Endothelial cell (in vitro differentiated cells): ENCODE results near the gene NOL9. TPM values are rescaled to one million over a fixed set of nuclear protein-coding genes. Genes with fewer than 3 reads are reported as not detected.
"Not testable (repeated sequence)": the region's sequence is repeated elsewhere in the genome, so short reads cannot be mapped to it uniquely, and the experiment has no call there.

Experiments used
- DNase-seq: peaks from one replicate; pipeline ENCODE4 v3.0.0; 2021; ENCODE audit warnings: low spot score
- H3K27ac Mint-ChIP-seq: one replicate; pipeline ENCODE4 v1.8.0; 2021; ENCODE audit warnings: mixed read lengths, inconsistent platforms; ENCODE audit not compliant: unreplicated experiment
- H3K27me3 Mint-ChIP-seq: one replicate; pipeline ENCODE4 v1.8.0; 2021; ENCODE audit warnings: mild to moderate bottlenecking, moderate library complexity, mixed read lengths, inconsistent platforms; ENCODE audit not compliant: unreplicated experiment
- H3K36me3 Mint-ChIP-seq: one replicate; pipeline ENCODE4 v1.8.0; 2021; ENCODE audit warnings: mild to moderate bottlenecking, low read depth, mixed read lengths, inconsistent platforms; ENCODE audit not compliant: unreplicated experiment
- H3K4me1 Mint-ChIP-seq: one replicate; pipeline ENCODE4 v1.8.0; 2021; ENCODE audit warnings: mild to moderate bottlenecking, mixed read lengths, inconsistent platforms; ENCODE audit not compliant: unreplicated experiment
- H3K4me3 Mint-ChIP-seq: one replicate; pipeline ENCODE4 v1.8.0; 2021; ENCODE audit warnings: mild to moderate bottlenecking, mixed read lengths, inconsistent platforms; ENCODE audit not compliant: unreplicated experiment
- H3K9me3 Mint-ChIP-seq: one replicate; pipeline ENCODE4 v1.8.0; 2021; ENCODE audit warnings: mixed read lengths, inconsistent platforms; ENCODE audit not compliant: unreplicated experiment
- total RNA-seq: library from RNA; stranded (reverse); fragmentation: NEBNext Ultra II Directional; extraction: Animal tissue kit (Norgen Biotek cat#: 25700); gene quantifications from one replicate; pipeline ENCODE4 v1.2.1, GENCODE V29; 2021; ENCODE audit not compliant: unreplicated experiment
- TF ChIP-seq, protein P1 (sequence below): fragments of 200-600 bp; sonication (generic); IDR thresholded peaks from one replicate; pipeline ENCODE4 v1.5.0; 2021; ENCODE audit warnings: antibody characterized with exemption; ENCODE audit not compliant: unreplicated experiment

The NOL9 gene
- total RNA-seq, 1 donor from 2014 or later, result 26.9 TPM

DNA sequence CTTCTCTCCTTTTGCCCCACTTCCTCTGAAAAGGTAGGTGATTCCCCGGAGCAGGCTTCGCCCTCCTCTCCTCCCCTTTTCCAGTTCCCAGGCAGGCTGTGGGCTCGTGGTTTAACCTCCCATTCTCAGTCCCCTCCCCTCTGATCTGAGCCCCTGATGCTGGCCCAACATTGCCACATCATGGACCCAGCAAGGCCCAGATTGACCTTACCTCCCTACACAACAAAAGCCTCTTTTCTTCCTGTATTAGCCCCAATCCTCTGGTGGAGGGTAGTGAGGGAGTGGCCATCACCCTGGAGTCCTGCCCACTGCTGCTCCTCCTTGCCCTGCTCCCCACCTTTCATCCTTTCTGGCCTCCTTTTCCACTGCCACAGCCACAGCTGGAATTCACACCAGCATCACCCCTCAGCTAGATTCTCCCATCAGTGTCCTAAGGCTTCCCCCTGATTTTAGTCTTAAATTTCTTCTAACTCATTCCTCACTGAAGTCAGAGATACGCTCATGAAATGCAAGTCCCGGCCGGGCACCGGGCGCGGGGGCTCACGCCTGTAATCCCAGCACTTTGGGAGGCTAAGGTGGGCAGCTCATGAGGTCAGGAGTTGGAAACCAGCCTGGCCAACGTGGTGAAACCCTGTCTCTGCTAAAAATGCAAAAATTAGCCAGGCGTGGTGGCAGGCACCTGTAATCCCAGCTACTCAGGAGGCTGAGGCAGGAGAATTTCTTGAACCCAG is 18.5 kb upstream of the NOL9 start:
- TF ChIP-seq, protein P1, sequence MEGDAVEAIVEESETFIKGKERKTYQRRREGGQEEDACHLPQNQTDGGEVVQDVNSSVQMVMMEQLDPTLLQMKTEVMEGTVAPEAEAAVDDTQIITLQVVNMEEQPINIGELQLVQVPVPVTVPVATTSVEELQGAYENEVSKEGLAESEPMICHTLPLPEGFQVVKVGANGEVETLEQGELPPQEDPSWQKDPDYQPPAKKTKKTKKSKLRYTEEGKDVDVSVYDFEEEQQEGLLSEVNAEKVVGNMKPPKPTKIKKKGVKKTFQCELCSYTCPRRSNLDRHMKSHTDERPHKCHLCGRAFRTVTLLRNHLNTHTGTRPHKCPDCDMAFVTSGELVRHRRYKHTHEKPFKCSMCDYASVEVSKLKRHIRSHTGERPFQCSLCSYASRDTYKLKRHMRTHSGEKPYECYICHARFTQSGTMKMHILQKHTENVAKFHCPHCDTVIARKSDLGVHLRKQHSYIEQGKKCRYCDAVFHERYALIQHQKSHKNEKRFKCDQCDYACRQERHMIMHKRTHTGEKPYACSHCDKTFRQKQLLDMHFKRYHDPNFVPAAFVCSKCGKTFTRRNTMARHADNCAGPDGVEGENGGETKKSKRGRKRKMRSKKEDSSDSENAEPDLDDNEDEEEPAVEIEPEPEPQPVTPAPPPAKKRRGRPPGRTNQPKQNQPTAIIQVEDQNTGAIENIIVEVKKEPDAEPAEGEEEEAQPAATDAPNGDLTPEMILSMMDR, result no peak
- DNase-seq, result no peak

DNA sequence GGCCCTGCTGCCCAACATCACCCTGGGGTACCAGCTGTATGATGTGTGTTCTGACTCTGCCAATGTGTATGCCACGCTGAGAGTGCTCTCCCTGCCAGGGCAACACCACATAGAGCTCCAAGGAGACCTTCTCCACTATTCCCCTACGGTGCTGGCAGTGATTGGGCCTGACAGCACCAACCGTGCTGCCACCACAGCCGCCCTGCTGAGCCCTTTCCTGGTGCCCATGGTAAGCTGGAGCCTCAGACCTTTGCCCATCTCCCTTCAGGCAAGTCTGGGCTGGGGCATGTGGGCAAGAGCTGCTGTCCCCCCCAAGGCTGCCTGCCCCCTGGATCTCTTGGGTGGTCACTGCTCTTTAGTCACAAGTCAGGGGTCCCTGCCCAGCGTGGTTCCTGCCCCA is 16.7 kb upstream of the NOL9 start:
- H3K27ac Mint-ChIP-seq, result no peak overlapping the region
- no peaks in the 10 kb centered on the region for H3K4me1 Mint-ChIP-seq

More for the DNA sequence above, 18.5 kb upstream of the NOL9 start:
- no peak overlapping the region for H3K4me3 Mint-ChIP-seq
- H3K36me3 Mint-ChIP-seq, result no peaks in the 10 kb centered on the region
- H3K27ac Mint-ChIP-seq, result no peak overlapping the region
- H3K27me3 Mint-ChIP-seq, result peaks cover 7% of the 10 kb centered on the region
- H3K4me1 Mint-ChIP-seq, result no peaks in the 10 kb centered on the region
- no peaks in the 10 kb centered on the region for H3K9me3 Mint-ChIP-seq

DNA sequence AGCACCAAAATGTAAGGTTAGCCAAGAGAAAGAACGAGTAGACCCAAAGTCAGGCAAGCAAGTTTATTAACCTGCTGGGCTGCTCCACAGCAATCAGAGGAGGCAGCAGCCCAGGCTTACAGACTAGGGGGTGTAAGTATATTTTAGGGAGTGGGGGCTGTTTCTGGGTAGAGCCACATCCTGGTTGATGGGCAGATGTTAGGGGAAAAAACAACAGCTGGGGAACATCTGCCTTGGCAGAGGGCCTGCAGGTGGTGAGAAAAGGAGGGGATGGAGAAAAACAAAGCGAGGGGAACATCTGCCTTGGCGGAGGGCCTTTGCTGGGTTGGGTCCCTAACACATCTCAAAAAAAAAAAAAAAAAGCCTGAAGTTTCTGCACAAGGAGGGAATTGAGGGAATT is 15.8 kb upstream of the NOL9 start:
- no peaks in the 10 kb centered on the region for H3K36me3 Mint-ChIP-seq
- H3K27me3 Mint-ChIP-seq, result peaks cover 7% of the 10 kb centered on the region
- no peaks in the 10 kb centered on the region for H3K9me3 Mint-ChIP-seq
- H3K4me3 Mint-ChIP-seq, result no peak overlapping the region
- no peak for DNase-seq
- H3K27ac Mint-ChIP-seq, result no peak overlapping the region
- H3K4me1 Mint-ChIP-seq, result no peaks in the 10 kb centered on the region
- TF ChIP-seq, protein P1, result no peak

More for the DNA sequence above, 16.7 kb upstream of the NOL9 start:
- TF ChIP-seq, protein P1, result no peak
- Mint-ChIP-seq H3K4me3 (no peak overlapping the region), H3K27me3 (peaks cover 7% of the 10 kb centered on the region), H3K9me3 (no peaks in the 10 kb centered on the region), H3K36me3 (no peaks in the 10 kb centered on the region)
- no peak for DNase-seq

DNA sequence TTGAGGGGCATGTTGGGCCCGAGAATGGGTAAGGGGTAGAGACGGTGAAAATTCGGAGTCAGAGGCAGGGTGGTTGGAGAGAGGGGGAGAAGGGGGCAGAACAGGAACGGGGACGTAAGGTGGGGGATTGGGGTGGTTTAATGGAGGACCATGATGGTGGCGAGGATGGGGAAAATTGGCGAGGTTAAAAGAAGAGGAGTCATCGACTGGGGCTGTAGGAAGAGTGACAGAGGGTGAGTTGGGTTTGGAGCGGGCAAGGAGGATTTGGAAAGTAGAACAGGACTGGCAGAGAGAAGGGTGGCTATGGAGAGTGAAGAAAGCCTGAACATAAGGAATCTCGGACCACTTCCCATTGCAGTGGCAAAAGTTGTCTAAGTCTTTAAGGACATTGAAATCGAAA is 14.7 kb upstream of the NOL9 start:
- TF ChIP-seq, protein P1, result no peak
- Mint-ChIP-seq H3K36me3 (no peaks in the 10 kb centered on the region), H3K27me3 (peaks cover 7% of the 10 kb centered on the region), H3K4me3 (no peak overlapping the region), H3K4me1 (no peaks in the 10 kb centered on the region), H3K9me3 (no peaks in the 10 kb centered on the region), H3K27ac (no peak overlapping the region)
- no peak for DNase-seq

DNA sequence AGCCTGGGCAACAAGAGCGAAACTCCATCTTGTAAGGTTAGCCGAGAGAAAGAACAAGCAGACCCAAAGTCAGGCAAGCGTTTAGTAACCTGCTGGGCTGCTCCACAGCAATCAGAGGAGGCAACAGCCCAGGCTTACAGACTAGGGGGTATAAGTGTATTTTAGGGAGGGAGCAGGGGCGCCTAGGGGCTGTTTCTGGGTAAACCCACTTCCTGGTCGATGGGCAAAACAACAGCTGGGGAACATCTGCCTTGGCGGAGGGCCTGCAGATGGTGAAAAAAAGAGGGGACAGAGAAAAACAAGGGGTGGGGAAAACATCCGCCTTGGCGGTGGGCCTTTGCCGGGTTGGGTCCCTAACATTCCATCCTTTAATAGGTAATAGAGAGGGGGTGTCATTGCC is 6.0 kb upstream of the NOL9 start:
- peaks cover 2% of the 10 kb centered on the region for H3K27me3 Mint-ChIP-seq
- no peaks in the 10 kb centered on the region for H3K9me3 Mint-ChIP-seq
- no peaks in the 10 kb centered on the region for H3K36me3 Mint-ChIP-seq
- no peak for DNase-seq
- H3K4me1 Mint-ChIP-seq, result no peaks in the 10 kb centered on the region
- H3K4me3 Mint-ChIP-seq, result no peak overlapping the region
- no peak overlapping the region for H3K27ac Mint-ChIP-seq
- TF ChIP-seq, protein P1, result no peak

DNA sequence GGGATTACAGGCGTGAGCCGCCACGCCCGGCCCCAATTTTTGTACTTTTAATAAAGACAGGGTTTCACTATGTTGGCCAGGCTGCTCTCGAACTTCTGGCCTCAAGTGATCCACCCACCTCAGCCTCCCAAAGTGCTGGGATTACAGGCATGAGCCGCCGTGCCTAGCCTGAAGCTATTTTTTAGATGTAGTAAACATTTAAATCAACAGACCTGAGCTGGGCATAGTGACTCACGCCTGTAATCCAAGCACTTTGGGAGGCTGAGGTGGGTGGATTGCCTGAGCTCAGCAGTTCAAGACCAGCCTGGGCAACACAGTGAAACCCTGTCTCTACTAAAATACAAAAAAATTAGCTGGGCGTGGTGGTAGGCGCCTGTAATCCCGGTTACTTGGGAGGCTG is 4.8 kb upstream of the NOL9 start:
- H3K4me3 Mint-ChIP-seq, H3K9me3 Mint-ChIP-seq, H3K4me1 Mint-ChIP-seq, H3K27me3 Mint-ChIP-seq, H3K27ac Mint-ChIP-seq, DNase-seq, H3K36me3 Mint-ChIP-seq: not testable (repeated sequence)
